Prostate gland (tissue), 2 donors: ENCODE data around the gene NOXRED1.

Source experiments
- POLR2A ChIP-seq: fragments of 450-650 bp; IDR thresholded peaks from one replicate; pipeline ENCODE4 v1.6.1; 2016; ENCODE audit warnings: antibody characterized with exemption, mild to moderate bottlenecking
- POLR2AphosphoS5 ChIP-seq: sonication (generic); formaldehyde crosslinking; IDR thresholded peaks from one replicate; pipeline ENCODE4 v1.6.1; 2017; ENCODE audit warnings: antibody characterized with exemption
- TF ChIP-seq, protein P1 (sequence below), 4 experiments: fragments of 200-600 bp in 2 of 4; fragments of 450-650 bp in 2 of 4; sonication (generic) in 2 of 4; IDR thresholded peaks; 1 replicate in 3 of 4; 2 replicates in 1 of 4; pipeline ENCODE4 v1.5.1; 2016 to 2019; ENCODE audit warnings: antibody characterized with exemption in 4 of 4, mild to moderate bottlenecking in 2 of 4, moderate library complexity in 2 of 4

GRCh38 chr14:77426396-77426795 is 3.1 kb upstream of the NOXRED1 start:
- TF ChIP-seq, protein P1, sequence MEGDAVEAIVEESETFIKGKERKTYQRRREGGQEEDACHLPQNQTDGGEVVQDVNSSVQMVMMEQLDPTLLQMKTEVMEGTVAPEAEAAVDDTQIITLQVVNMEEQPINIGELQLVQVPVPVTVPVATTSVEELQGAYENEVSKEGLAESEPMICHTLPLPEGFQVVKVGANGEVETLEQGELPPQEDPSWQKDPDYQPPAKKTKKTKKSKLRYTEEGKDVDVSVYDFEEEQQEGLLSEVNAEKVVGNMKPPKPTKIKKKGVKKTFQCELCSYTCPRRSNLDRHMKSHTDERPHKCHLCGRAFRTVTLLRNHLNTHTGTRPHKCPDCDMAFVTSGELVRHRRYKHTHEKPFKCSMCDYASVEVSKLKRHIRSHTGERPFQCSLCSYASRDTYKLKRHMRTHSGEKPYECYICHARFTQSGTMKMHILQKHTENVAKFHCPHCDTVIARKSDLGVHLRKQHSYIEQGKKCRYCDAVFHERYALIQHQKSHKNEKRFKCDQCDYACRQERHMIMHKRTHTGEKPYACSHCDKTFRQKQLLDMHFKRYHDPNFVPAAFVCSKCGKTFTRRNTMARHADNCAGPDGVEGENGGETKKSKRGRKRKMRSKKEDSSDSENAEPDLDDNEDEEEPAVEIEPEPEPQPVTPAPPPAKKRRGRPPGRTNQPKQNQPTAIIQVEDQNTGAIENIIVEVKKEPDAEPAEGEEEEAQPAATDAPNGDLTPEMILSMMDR (IDR thresholded peaks at IDR 0.05): no peak
- TF ChIP-seq POLR2AphosphoS5 (no peak), POLR2A (no peak)
